ENCODE data around the gene MFAP4. TPM values are rescaled to one million over a fixed set of nuclear protein-coding genes. Genes with fewer than 3 reads are reported as not detected.

The MFAP4 gene
- total RNA-seq, 1 experiment from 2014 or later: 0.52 TPM

- RAD21 ChIA-PET (ENCODE audit: low non-redundant PET in 1 of 2, low total read pairs in 2 of 2, uncharacterized antibody in 2 of 2, unreplicated experiment in 2 of 2): no interaction called here
- CTCF ChIA-PET: no interaction called here
- Histone ChIP-seq H3K9me2 (ENCODE audit: insufficient read depth) (no peaks in the 10 kb centered on the region), H3K4me3 (replicated peaks in 1 of 2; ENCODE audit: low read depth in 1 of 2, low read length in 2 of 2) (no peak overlapping the region), H3K79me2 (ENCODE audit: insufficient read depth, low read length) (peaks cover 7% of the 10 kb centered on the region), H3K9me3 (ENCODE audit: control insufficient read depth in 1 of 2, insufficient read depth in 1 of 2, low read depth in 1 of 2, low read length in 2 of 2) (no peaks in the 10 kb centered on the region), H3K27ac (ENCODE audit: low read depth, low read length) (no peak overlapping the region), H2AFZ (ENCODE audit: low read depth, low read length, poor library complexity, severe bottlenecking) (no peak overlapping the region), H3K27me3 (ENCODE audit: insufficient read depth, low read length) (no peaks in the 10 kb centered on the region), H3K4me2 (ENCODE audit: low read length) (no peak overlapping the region), H3K9ac (ENCODE audit: low read length) (no peak overlapping the region), H3K36me3 (ENCODE audit: control insufficient read depth in 1 of 2, insufficient read depth in 2 of 2, low read length in 2 of 2) (peaks cover 10 to 11% of the 10 kb centered on the region in 2 experiments; a peak in 3 of 4 replicates), H3K4me1 (ENCODE audit: control insufficient read depth in 1 of 2, insufficient read depth in 2 of 2, low read length in 2 of 2) (peaks cover 9 to 18% of the 10 kb centered on the region in 2 experiments; a peak in 3 of 4 replicates), H4K20me1 (ENCODE audit: insufficient read depth) (no peaks in the 10 kb centered on the region)
- no TSS peak for BruUV-seq (replicated peaks)
- ATAC-seq: no peak
- POLR2A ChIA-PET: no interaction called here
- intact Hi-C loops (cut with micrococcal nuclease): loop anchor here (5.0 kb wide), 1 partner anchor 377 kb away; no protein-coding TSS in a partner anchor
- no peak for DNase-seq (ENCODE audit: low read depth, low spot score)
- TF ChIP-seq SRF (IDR thresholded peaks at IDR 0.05; ENCODE audit: low read depth) (no peak), FOSL1 (IDR thresholded peaks at IDR 0.05; ENCODE audit: low read depth) (no peak), ZBTB33 (IDR thresholded peaks at IDR 0.05; ENCODE audit: extremely low read depth, insufficient replicate concordance, low read length) (no peak), CEBPB (IDR thresholded peaks at IDR 0.05; ENCODE audit: low read depth) (no peak), EZH2 (IDR thresholded peaks at IDR 0.05) (no peak), YY1 (IDR thresholded peaks at IDR 0.05; ENCODE audit: extremely low read depth, insufficient replicate concordance, low read depth, low read length) (no peak), CTCF (IDR thresholded peaks at IDR 0.05 in 2 of 3, conservative IDR thresholded peaks at IDR 0.05 in 1 of 3; ENCODE audit: borderline replicate concordance in 1 of 3, insufficient read depth in 1 of 3, low read depth in 2 of 3, low read length in 2 of 3) (no peak), MAX (IDR thresholded peaks at IDR 0.05) (no peak), ATF3 (IDR thresholded peaks at IDR 0.05) (no peak), EZH2phosphoT487 (IDR thresholded peaks at IDR 0.05; ENCODE audit: borderline replicate concordance) (no peak), CBX3 (IDR thresholded peaks at IDR 0.05; ENCODE audit: low read depth) (no peak), JUND (IDR thresholded peaks at IDR 0.05) (no peak), SP1 (IDR thresholded peaks at IDR 0.05; ENCODE audit: low read depth) (no peak), ELF1 (IDR thresholded peaks at IDR 0.05; ENCODE audit: borderline replicate concordance, low read depth) (no peak), RAD21 (IDR thresholded peaks at IDR 0.05; ENCODE audit: low read depth) (no peak), EGR1 (IDR thresholded peaks at IDR 0.05; ENCODE audit: low read depth) (no peak), ZFX (IDR thresholded peaks at IDR 0.05) (no peak), POLR2A (IDR thresholded peaks at IDR 0.05; ENCODE audit: borderline replicate concordance, extremely low read depth, insufficient read depth, insufficient read length) (no peak), POLR2AphosphoS5 (IDR thresholded peaks at IDR 0.05; ENCODE audit: low read depth, low read length) (no peak), SIN3A (IDR thresholded peaks at IDR 0.05; ENCODE audit: low read depth) (no peak)
Measured at GRCh38 chr17:19375732-19376131, 11.3 kb downstream of the MFAP4 start.
